Prostate gland (tissue), 1 donor: ENCODE data around the gene RET.

Experiments
- POLR2A ChIP-seq: fragments of 450-650 bp; IDR thresholded peaks from one replicate; pipeline ENCODE4 v1.6.1; 2016; ENCODE audit warnings: antibody characterized with exemption, mild to moderate bottlenecking
- POLR2AphosphoS5 ChIP-seq: sonication (generic); formaldehyde crosslinking; IDR thresholded peaks from one replicate; pipeline ENCODE4 v1.6.1; 2017; ENCODE audit warnings: antibody characterized with exemption

DNA sequence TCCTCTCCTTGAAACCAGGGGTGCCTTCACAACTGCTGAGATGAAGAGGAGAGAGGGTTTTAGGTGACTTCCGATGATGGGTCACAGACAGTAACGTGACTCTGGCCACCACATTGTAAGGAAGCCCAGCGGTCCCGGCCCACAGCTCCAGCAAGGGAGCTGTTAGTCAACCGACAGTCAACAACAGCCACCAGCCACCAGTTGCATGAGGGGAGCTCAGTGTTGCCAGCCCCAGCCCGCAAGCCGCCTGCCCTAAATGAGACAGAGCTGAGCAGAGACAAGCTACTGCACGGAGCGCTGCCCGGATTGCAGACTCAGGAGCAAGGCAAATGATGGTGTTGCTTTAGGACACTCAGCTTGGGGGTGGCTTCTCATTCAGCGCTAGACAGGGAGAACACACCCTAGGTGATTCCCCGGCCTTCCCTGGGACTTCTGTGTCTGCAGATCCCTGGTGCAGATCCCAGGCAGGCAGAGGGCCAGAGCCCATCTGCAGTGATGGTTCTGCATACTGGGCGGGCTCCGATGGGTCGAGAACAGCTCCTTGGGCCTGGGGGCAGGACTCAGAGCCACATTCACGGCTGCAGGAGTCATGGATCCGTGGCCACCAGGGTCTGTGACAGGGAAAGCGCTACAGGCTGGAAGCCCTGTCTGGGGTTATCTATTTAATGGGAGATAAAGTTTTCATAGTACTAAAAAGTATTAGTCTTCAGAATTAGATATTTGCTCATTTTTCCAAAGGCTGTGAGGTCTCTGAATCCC, 14.3 kb upstream of the RET start:
- TF ChIP-seq POLR2AphosphoS5 (no peak), POLR2A (no peak)
